K562 (cell line): ENCODE data around the gene WDR91. TPM values are rescaled to one million over a fixed set of nuclear protein-coding genes. Genes with fewer than 3 reads are reported as not detected.
A peak's percentile ranks its signal among the peaks of the same experiment; 100 is the strongest.

ENCODE experiments used
- ATAC-seq: fragments of 200-7000 bp; cut with Tn5 transposase; 3 replicates; pipeline ENCODE4 v1.9.1; 2020; ENCODE audit warnings: moderate library complexity
- BruUV-seq: library from RNA; stranded (reverse); fragments of 400-500 nt; replicated peaks from 2 replicates; lab custom pipeline; 2021; lab: Mats Ljungman, UMichigan
- CTCF ChIA-PET: fragments of 300-600 bp; formaldehyde crosslinking; extraction: SDS; loops from one replicate; lab custom pipeline; 2021; ENCODE audit warnings: low intra/inter-chr PET ratio; lab: Yijun Ruan, JAX
- POLR2A ChIA-PET: fragments of 300-600, 350-650 bp; sonication (Branson Sonifier 250); formaldehyde crosslinking; extraction: SDS; loops from one replicate; lab custom pipeline; 2021; ENCODE audit warnings: antibody characterized with exemption, inconsistent platforms; lab: Yijun Ruan, JAX
- DNase-seq, 4 experiments: peaks; one replicate each; pipeline versions ENCODE4 v3.0.0 to v3.0.0-alpha.2; 2011 to 2018; ENCODE audit warnings: low spot score in 3 of 4, mixed read lengths in 3 of 4; ENCODE audit errors: extremely low read depth in 1 of 4
- FAIRE-seq: peaks from 2 replicates; lab custom pipeline; 2011; peaks lifted over from hg19 to GRCh38; lab: Jason Lieb, UNC
- H2AFZ ChIP-seq: 2 replicates; pipeline ENCODE4 v1.6.0; 2011; ENCODE audit warnings: low read depth, low read length, control low read depth, inconsistent platforms
- H3K27ac ChIP-seq: fragments of 200-600 bp; 3 replicates; pipeline ENCODE4 v1.8.0; 2011; ENCODE audit warnings: low read depth, mild to moderate bottlenecking, control low read depth, inconsistent platforms, low read length, moderate library complexity, mixed read lengths; ENCODE audit errors: extremely low read depth
- H3K27me3 ChIP-seq, 2 experiments: fragments of 300-600 bp in 1 of 2; 2 replicates in 1 of 2; 3 replicates in 1 of 2; pipeline versions ENCODE4 v1.6.0 to v1.8.0; 2011; ENCODE audit warnings: inconsistent platforms in 2 of 2, low read length in 2 of 2, mild to moderate bottlenecking in 1 of 2, mixed read lengths in 1 of 2, moderate library complexity in 1 of 2; ENCODE audit not compliant: control insufficient read depth in 2 of 2, insufficient read depth in 2 of 2
- H3K36me3 ChIP-seq: fragments of 300-600 bp; 3 replicates; pipeline ENCODE4 v1.8.0; 2011; ENCODE audit warnings: mild to moderate bottlenecking, low read length, inconsistent platforms; ENCODE audit not compliant: control insufficient read depth, insufficient read depth
- H3K4me1 ChIP-seq, 2 experiments: fragments of 200-600 bp in 1 of 2; replicated peaks in 1 of 2; 2 replicates in 1 of 2; 3 replicates in 1 of 2; pipeline versions ENCODE4 v1.5.1 to v1.8.0; 2011; ENCODE audit warnings: inconsistent platforms in 2 of 2, low read length in 2 of 2, mild to moderate bottlenecking in 1 of 2, mixed read lengths in 1 of 2, moderate library complexity in 1 of 2; ENCODE audit not compliant: control insufficient read depth in 2 of 2, insufficient read depth in 2 of 2
- H3K4me2 ChIP-seq: 2 replicates; pipeline ENCODE4 v1.6.1; 2011; ENCODE audit warnings: low read length, control low read depth, inconsistent platforms, mixed read lengths; ENCODE audit not compliant: insufficient read depth
- H3K4me3 ChIP-seq: fragments of 200-600 bp; sonication (generic), shearing (Covaris generic); 2 replicates; pipeline ENCODE4 v1.5.1; 2016; ENCODE audit warnings: control low read depth, inconsistent platforms
- H3K79me2 ChIP-seq: fragments of 200-600 bp; 3 replicates; pipeline ENCODE4 v1.8.0; 2011; ENCODE audit warnings: low read length, inconsistent platforms; ENCODE audit not compliant: control insufficient read depth, insufficient read depth
- H3K9ac ChIP-seq, 2 experiments: 2 replicates each; pipeline versions ENCODE4 v1.6.0 to v1.6.1; 2011; ENCODE audit warnings: low read depth in 2 of 2, low read length in 2 of 2, control low read depth in 1 of 2, inconsistent platforms in 1 of 2, mild to moderate bottlenecking in 1 of 2, mixed read lengths in 1 of 2; ENCODE audit not compliant: insufficient read depth in 1 of 2
- H3K9me1 ChIP-seq: one replicate; pipeline ENCODE4 v1.6.0; 2011; ENCODE audit warnings: inconsistent platforms, mild to moderate bottlenecking, low read length, moderate library complexity; ENCODE audit not compliant: control insufficient read depth, insufficient read depth
- H3K9me3 ChIP-seq: replicated peaks from 2 replicates; pipeline ENCODE4 v1.5.1; 2011; ENCODE audit warnings: low read depth, low read length, inconsistent platforms; ENCODE audit not compliant: control insufficient read depth, insufficient read depth
- H4K20me1 ChIP-seq: replicated peaks from 2 replicates; pipeline ENCODE4 v1.6.1; 2011; ENCODE audit warnings: low read length, inconsistent platforms, mixed read lengths; ENCODE audit not compliant: control insufficient read depth, insufficient read depth
- NKRF ChIP-seq: fragments of 450-650 bp; IDR thresholded peaks from 2 replicates; pipeline ENCODE4 v1.6.1; 2016; ENCODE audit warnings: borderline replicate concordance
- PHF8 ChIP-seq: fragments of 200-600 bp; sonication (generic); IDR thresholded peaks from 2 replicates; pipeline ENCODE4 v1.6.1; 2012; ENCODE audit warnings: mixed run types, mild to moderate bottlenecking, inconsistent platforms, low read length, moderate library complexity, borderline replicate concordance
- REST ChIP-seq, 2 experiments: fragments of 450-650 bp; formaldehyde crosslinking in 1 of 2; IDR thresholded peaks; 2 replicates each; pipeline versions ENCODE4 v1.4.0 to v1.6.1; 2014 to 2020; ENCODE audit warnings: mild to moderate bottlenecking in 2 of 2, borderline replicate concordance in 1 of 2, low read depth in 1 of 2
- SNIP1 ChIP-seq: fragments of 450-650 bp; IDR thresholded peaks from 2 replicates; pipeline ENCODE4 v1.7.1; 2017; ENCODE audit warnings: low read depth, mild to moderate bottlenecking
- WGBS: fragments of 100-300 bp; shearing (Covaris generic); methylation state at CpG from one replicate; pipeline ENCODE4 v1.1.6; 2016; ENCODE audit warnings: low coverage, mixed read lengths; ENCODE audit not compliant: insufficient coverage; ENCODE audit errors: missing lambda C conversion rate; 5-methylcytosine and 5-hydroxymethylcytosine counted together
- in situ Hi-C: fragments of 300-500 bp; cut with MboI; formaldehyde crosslinking; loops from 4 replicates; pipeline ENCODE4 v1.15.0; 2018; ENCODE audit warnings: inconsistent platforms, mixed read lengths
- intact Hi-C: fragments of 100-400 bp; cut with micrococcal nuclease; formaldehyde crosslinking; loops from 2 replicates; pipeline ENCODE4 v1.14.2; 2022
- polyA plus RNA-seq, 8 experiments: library from polyadenylated mRNA; depleted of rRNA in 4 of 8; stranded (reverse) in 5 of 8; unstranded in 3 of 8; fragments of >200 nt; fragmentation: Nextera tagmentation in 2 of 8; fragmentation: Illumina TruSeq in 1 of 8; extraction: Ambion mirVana in 2 of 8; extraction: Trizol in 1 of 8; gene quantifications; 2 replicates each; pipeline versions ENCODE4 v1.2.1 to v1.2.3, GENCODE V29; 2011 to 2014; ENCODE audit warnings: inconsistent platforms in 1 of 8, missing spikeins in 1 of 8
- total RNA-seq, 7 experiments: library from RNA; depleted of rRNA in 6 of 7; stranded (reverse); fragments of >200 nt in 6 of 7; fragmentation: Illumina TruSeq in 2 of 7; extraction: Trizol in 2 of 7; gene quantifications; 2 replicates each; pipeline versions ENCODE4 v1.2.1 to v1.2.3, GENCODE V29; 2011 to 2021; ENCODE audit warnings: low replicate concordance in 1 of 7

WDR91 gene
- total and polyA plus RNA-seq, 9 of the 15 experiments (the other 6 are each of a cell fraction or from before 2014, with no cell fraction given) = 1.9 to 18.2 (median 9.8) TPM

DNA sequence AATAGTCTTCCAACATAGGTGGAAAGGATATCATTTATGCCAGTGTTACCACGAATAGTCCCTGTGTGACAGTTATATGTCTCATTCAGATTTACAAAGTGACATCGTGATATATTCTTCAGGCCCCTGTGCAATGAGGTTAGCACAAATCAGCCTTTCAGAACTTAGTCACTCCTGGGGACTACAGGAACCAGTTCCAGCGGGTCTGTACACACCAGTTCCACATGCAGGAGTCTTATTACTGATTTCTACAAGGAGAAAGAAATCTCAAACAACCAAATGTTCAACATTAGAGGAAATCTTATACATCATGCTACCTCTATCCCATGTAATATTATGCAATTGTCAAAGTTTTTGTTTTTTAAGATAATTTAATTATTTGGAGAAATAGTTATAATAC, 4.4 kb upstream of the WDR91 start:
- intact Hi-C loops = no loop called here
- Histone ChIP-seq H3K4me2 (no peak overlapping the region), H3K27me3 (peaks cover 9 to 11% of the 10 kb centered on the region in 2 experiments; a peak in 3 of 5 replicates), H3K36me3 (no peaks in the 10 kb centered on the region), H3K4me3 (no peak overlapping the region), H2AFZ (peak overlapping the region; percentile 10; the same call in 1 of the 2 replicates), H4K20me1 (no peaks in the 10 kb centered on the region), H3K4me1 (peaks cover 5 to 9% of the 10 kb centered on the region in 2 experiments; a peak in 4 of 5 replicates), H3K79me2 (no peaks in the 10 kb centered on the region), H3K9ac (no peak overlapping the region), H3K9me1 (no peaks in the 10 kb centered on the region), H3K9me3 (no peaks in the 10 kb centered on the region), H3K27ac (no peak overlapping the region)
- no peak for DNase-seq
- no TSS peak for BruUV-seq
- FAIRE-seq = no peak
- no peak for ATAC-seq
- ChIA-PET POLR2A (no interaction called here), CTCF (no interaction called here)
- TF ChIP-seq REST (IDR thresholded peaks at IDR 0.05; ENCODE audit: borderline replicate concordance) (peak; percentile 53; the same call in 1 of the 2 replicates), REST (CRISPR knock-in tag; IDR thresholded peaks at IDR 0.05; ENCODE audit: low read depth) (no peak), SNIP1 (no peak), PHF8 (no peak), NKRF (no peak)
- 4% methylated on average over 3 of the region's 3 CpGs for WGBS
- in situ Hi-C loops = no loop called here
